ENCODE measurements around the gene LCAT. TPM values are rescaled to one million over a fixed set of nuclear protein-coding genes. Genes with fewer than 3 reads are reported as not detected.

LCAT gene
- total and polyA plus RNA-seq, 2 experiments from 2014 or later = 5.3 to 15.9 TPM

- WGBS, 2 experiments (ENCODE audit: low coverage in 1 of 2, low lambda C conversion rate in 2 of 2, missing lambda C conversion rate in 2 of 2) = 85 to 92% methylated on average over 13 to 17 of the region's 17 CpGs
Observed at GRCh38 chr16:67930678-67931211, 13.2 kb downstream of the LCAT start.

GRCh38 chr16:67930191-67930590 lies 13.7 kb downstream of the LCAT start:
- in situ Hi-C loops (cut with MboI) = no loop called here
- DNase-seq = no peak
- H3K79me2 ChIP-seq (ENCODE audit: insufficient read depth) = peaks cover 8% of the 10 kb centered on the region; the same call in 1 of the 2 replicates
- H3K36me3 ChIP-seq (ENCODE audit: low read depth) = no peaks in the 10 kb centered on the region
- H3K9ac ChIP-seq = no peak overlapping the region
- H3K27me3 ChIP-seq (replicated peaks; ENCODE audit: insufficient read depth) = no peaks in the 10 kb centered on the region
- H3K4me2 ChIP-seq (ENCODE audit: unreplicated experiment) = no peak overlapping the region
- WGBS, 2 experiments (ENCODE audit: low coverage in 1 of 2, low lambda C conversion rate in 2 of 2, missing lambda C conversion rate in 2 of 2) = 89 to 91% methylated on average over 14 of the region's 14 CpGs
- no peak overlapping the region for H2AFZ ChIP-seq
- no peaks in the 10 kb centered on the region for H3K9me2 ChIP-seq (ENCODE audit: insufficient read depth)
- H3F3A ChIP-seq (ENCODE audit: insufficient read depth) = no peaks in the 10 kb centered on the region
- no peak overlapping the region for H3K27ac ChIP-seq
- 0 out of 2 replicates have a peak, but pooled peaks cover 6% of the 10 kb centered on the region for H3K4me1 ChIP-seq (ENCODE audit: insufficient read depth)
- no peak for TF ChIP-seq EZH2phosphoT487 (IDR thresholded peaks at IDR 0.05; ENCODE audit: insufficient read depth, low read depth)
- TF ChIP-seq EZH2 (IDR thresholded peaks at IDR 0.05; ENCODE audit: insufficient read depth, poor library complexity, severe bottlenecking) = no peak
- H4K20me1 ChIP-seq (ENCODE audit: insufficient read depth) = no peaks in the 10 kb centered on the region
- H3K9me3 ChIP-seq (ENCODE audit: low read depth) = no peaks in the 10 kb centered on the region
- H3K4me3 ChIP-seq = no peak overlapping the region

More at GRCh38 chr16:67930678-67931211, 13.2 kb downstream of the LCAT start:
- Histone ChIP-seq H3K4me1 (ENCODE audit: insufficient read depth) (0 out of 2 replicates have a peak, but pooled peaks cover 8% of the 10 kb centered on the region), H3K27ac (no peak overlapping the region), H3K4me3 (no peak overlapping the region), H3K36me3 (ENCODE audit: low read depth) (no peaks in the 10 kb centered on the region), H3K27me3 (replicated peaks; ENCODE audit: insufficient read depth) (no peaks in the 10 kb centered on the region), H3K79me2 (ENCODE audit: insufficient read depth) (0 out of 2 replicates have a peak, but pooled peaks cover 8% of the 10 kb centered on the region), H4K20me1 (ENCODE audit: insufficient read depth) (no peaks in the 10 kb centered on the region), H3F3A (ENCODE audit: insufficient read depth) (no peaks in the 10 kb centered on the region), H3K9me2 (ENCODE audit: insufficient read depth) (no peaks in the 10 kb centered on the region), H3K4me2 (ENCODE audit: unreplicated experiment) (no peak overlapping the region), H2AFZ (no peak overlapping the region), H3K9ac (no peak overlapping the region), H3K9me3 (ENCODE audit: low read depth) (no peaks in the 10 kb centered on the region)
- in situ Hi-C loops (cut with MboI) = no loop called here
- DNase-seq = no peak
- no peak for TF ChIP-seq EZH2phosphoT487 (IDR thresholded peaks at IDR 0.05; ENCODE audit: insufficient read depth, low read depth)
- no peak for TF ChIP-seq EZH2 (IDR thresholded peaks at IDR 0.05; ENCODE audit: insufficient read depth, poor library complexity, severe bottlenecking)

- H3K9me3 ChIP-seq (ENCODE audit: low read depth) = no peaks in the 10 kb centered on the region
- H3K4me1 ChIP-seq (ENCODE audit: insufficient read depth) = no peaks in the 10 kb centered on the region
- H3K27ac ChIP-seq = no peak overlapping the region
- no peak overlapping the region for H3K4me2 ChIP-seq (ENCODE audit: unreplicated experiment)
- TF ChIP-seq EZH2phosphoT487 (IDR thresholded peaks at IDR 0.05; ENCODE audit: insufficient read depth, low read depth) = no peak
- no peak for TF ChIP-seq EZH2 (IDR thresholded peaks at IDR 0.05; ENCODE audit: insufficient read depth, poor library complexity, severe bottlenecking)
- in situ Hi-C loops (cut with MboI) = loop anchor here (10.0 kb wide), 1 partner anchor 114 kb away; no protein-coding TSS in a partner anchor
- no peaks in the 10 kb centered on the region for H3K27me3 ChIP-seq (replicated peaks; ENCODE audit: insufficient read depth)
- H3K36me3 ChIP-seq (ENCODE audit: low read depth) = no peaks in the 10 kb centered on the region
- H3K9ac ChIP-seq = no peak overlapping the region
- H3K4me3 ChIP-seq = no peak overlapping the region
- H4K20me1 ChIP-seq (ENCODE audit: insufficient read depth) = no peaks in the 10 kb centered on the region
- H3K79me2 ChIP-seq (ENCODE audit: insufficient read depth) = peaks cover 8% of the 10 kb centered on the region; the same call in 1 of the 2 replicates
- 27 to 36% methylated on average over 15 to 16 of the region's 16 CpGs for WGBS, 2 experiments (ENCODE audit: low coverage in 1 of 2, low lambda C conversion rate in 2 of 2, missing lambda C conversion rate in 2 of 2)
- H3F3A ChIP-seq (ENCODE audit: insufficient read depth) = no peaks in the 10 kb centered on the region
- H2AFZ ChIP-seq = no peak overlapping the region
- peak; percentile 78 for DNase-seq
- no peaks in the 10 kb centered on the region for H3K9me2 ChIP-seq (ENCODE audit: insufficient read depth)
Observed at GRCh38 chr16:67928561-67929364, 15.2 kb downstream of the LCAT start.

GRCh38 chr16:67928147-67928546 lies 15.8 kb downstream of the LCAT start:
- 55 to 60% methylated on average over 7 of the region's 7 CpGs for WGBS, 2 experiments (ENCODE audit: low coverage in 1 of 2, low lambda C conversion rate in 2 of 2, missing lambda C conversion rate in 2 of 2)
- H4K20me1 ChIP-seq (ENCODE audit: insufficient read depth) = no peaks in the 10 kb centered on the region
- no peak for DNase-seq
- no peak overlapping the region for H3K4me3 ChIP-seq
- no peaks in the 10 kb centered on the region for H3K36me3 ChIP-seq (ENCODE audit: low read depth)
- no peaks in the 10 kb centered on the region for H3K27me3 ChIP-seq (replicated peaks; ENCODE audit: insufficient read depth)
- TF ChIP-seq EZH2 (IDR thresholded peaks at IDR 0.05; ENCODE audit: insufficient read depth, poor library complexity, severe bottlenecking) = no peak
- no peak for TF ChIP-seq EZH2phosphoT487 (IDR thresholded peaks at IDR 0.05; ENCODE audit: insufficient read depth, low read depth)
- no peaks in the 10 kb centered on the region for H3F3A ChIP-seq (ENCODE audit: insufficient read depth)
- no peak overlapping the region for H2AFZ ChIP-seq
- no peaks in the 10 kb centered on the region for H3K9me3 ChIP-seq (ENCODE audit: low read depth)
- no peak overlapping the region for H3K9ac ChIP-seq
- no peak overlapping the region for H3K4me2 ChIP-seq (ENCODE audit: unreplicated experiment)
- H3K27ac ChIP-seq = no peak overlapping the region
- no peaks in the 10 kb centered on the region for H3K9me2 ChIP-seq (ENCODE audit: insufficient read depth)
- H3K4me1 ChIP-seq (ENCODE audit: insufficient read depth) = no peaks in the 10 kb centered on the region
- H3K79me2 ChIP-seq (ENCODE audit: insufficient read depth) = peaks cover 8% of the 10 kb centered on the region; the same call in 1 of the 2 replicates
- in situ Hi-C loops (cut with MboI) = loop anchor here (10.0 kb wide), 1 partner anchor 113 kb away; no protein-coding TSS in a partner anchor
